GM19035 (cell line): Measurements from ENCODE around the gene UBE3A.

Source experiments
- ATAC-seq: cut with Tn5 transposase; IDR thresholded peaks from one replicate; pipeline ENCODE4 v1.9.1; 2021; ENCODE audit not compliant: unreplicated experiment

UBE3A gene

DNA sequence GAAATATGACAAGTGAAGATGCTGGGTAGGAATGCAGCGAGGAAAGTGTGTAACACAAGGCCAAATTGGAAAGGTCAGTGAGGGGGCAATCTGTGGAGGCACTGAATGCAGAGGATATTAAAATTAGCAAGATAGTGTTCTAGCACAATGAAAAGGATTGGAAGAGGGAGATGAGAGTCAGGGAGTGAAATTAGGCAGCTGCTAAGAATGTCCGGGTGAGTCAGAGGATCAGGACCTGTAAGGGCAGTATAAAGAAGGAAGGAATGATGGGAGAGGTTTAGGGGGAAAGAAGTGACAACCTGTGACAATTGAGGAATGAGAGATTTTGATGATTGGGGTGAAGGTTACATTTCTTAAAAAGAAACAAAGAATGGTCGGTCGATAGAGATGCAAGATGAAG is 103.5 kb downstream of the UBE3A start:
- no peak for ATAC-seq

DNA sequence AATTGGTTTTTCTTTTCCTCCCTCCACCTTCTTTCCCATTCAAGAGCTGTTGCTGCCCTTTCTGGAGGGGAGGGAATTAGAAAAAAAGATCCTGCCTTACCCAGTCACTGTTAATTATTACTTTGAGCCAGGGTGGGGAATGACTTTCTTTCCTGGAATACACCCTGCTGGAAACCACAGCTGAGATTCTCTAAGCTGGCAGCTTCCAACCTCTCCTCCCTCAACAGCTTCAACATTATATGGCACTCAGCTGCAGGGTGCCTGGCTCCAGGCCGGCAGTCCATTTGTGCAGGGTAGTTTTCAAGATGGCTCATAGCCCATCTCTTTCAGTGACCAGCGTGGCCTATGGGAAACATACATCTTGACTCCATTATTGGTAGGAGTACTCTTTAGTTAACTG is 105.8 kb downstream of the UBE3A start:
- ATAC-seq: no peak

DNA sequence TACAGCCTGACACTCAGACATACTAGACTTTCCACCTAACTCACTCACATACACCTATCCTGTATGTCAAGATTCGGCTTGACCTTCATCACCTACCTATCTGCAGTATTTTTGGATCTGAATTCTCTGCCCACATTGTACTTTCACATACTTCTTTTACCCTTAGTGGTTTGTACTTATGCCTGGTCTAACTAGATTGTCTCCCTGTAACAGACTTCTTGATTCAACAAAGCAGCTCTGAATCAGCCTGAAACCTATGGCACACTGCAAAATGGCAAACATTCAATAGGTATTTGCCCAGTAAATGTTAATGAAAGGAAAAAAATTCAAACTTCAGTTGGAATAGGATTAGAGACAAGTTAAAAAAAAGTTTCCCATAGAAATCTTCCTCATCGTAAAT is 106.5 kb downstream of the UBE3A start:
- no peak for ATAC-seq

DNA sequence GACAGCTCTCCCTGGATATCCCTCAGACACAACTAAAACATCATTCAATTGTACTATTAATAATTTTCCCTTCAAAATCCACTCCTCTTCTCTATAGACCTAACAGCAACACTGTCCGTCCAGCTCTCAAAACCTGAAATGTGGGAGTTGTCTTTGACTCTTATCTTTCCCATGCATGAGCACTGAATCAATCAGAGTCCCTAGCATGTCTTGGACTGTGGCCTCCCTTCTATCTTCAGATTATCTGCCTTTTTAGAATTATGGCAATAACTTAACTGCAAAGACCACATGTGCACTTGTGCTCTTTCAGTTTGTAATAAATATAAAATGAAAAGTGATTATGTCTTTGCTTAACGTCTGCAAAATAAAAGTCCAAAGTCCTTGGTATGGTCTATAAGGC is 107.0 kb downstream of the UBE3A start:
- ATAC-seq: no peak

DNA sequence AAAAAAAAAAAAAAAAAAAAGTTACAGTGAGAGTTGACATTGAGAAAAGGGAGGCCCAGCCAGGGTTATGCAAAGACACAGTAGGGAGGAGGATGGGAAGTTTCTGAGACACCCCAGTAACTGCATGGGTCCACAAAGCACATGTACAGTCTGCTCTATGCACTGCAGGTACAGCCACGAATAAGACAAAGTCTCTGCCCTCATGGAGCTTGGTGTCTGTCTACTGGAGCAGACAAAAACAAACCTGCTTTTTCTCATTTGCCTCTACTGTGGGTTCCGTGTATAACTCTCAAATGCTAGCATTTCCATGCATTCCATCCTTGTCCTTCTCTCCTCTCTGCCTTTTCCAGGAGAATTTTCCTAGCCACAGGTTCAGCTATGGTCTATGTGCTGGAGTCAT is 107.4 kb downstream of the UBE3A start:
- no peak for ATAC-seq

DNA sequence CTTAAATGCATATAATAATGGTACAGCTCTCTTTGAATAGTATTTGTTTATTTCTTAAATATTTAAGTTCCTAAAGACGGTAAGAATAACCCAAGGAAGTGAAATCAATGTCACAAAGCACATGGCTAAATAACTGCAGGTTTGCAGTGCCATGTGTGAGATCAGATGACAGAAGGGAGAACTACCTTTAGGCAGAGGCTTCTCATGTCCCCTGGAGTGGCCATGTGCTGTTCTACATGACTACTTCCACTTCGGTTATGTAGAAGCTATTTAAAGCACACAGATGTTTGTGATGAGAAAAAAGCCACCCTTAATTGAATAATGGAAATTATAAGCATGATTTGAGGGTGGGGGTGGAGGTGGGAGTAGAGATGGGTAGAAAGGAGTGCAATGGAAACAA is 109.1 kb downstream of the UBE3A start:
- ATAC-seq: no peak

DNA sequence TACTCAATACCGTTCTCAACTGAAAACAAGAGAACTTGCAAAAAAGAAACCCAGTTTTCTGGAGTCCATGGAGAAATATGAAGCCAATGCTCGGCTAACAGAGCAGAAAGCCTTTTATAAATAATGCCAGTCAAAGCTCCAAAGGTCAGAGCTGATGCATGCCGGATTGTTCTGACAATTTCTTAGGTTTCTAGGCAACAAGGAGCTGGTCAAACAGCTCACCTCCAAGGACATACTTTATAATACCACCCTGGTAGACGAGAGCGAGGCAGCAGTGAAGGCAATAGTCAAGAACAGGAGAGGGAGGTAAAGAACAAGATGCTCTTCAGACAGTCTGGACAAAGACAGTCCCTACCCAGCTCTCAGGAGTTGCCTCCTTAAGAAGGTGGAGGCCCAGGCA is 111.1 kb downstream of the UBE3A start:
- no peak for ATAC-seq

DNA sequence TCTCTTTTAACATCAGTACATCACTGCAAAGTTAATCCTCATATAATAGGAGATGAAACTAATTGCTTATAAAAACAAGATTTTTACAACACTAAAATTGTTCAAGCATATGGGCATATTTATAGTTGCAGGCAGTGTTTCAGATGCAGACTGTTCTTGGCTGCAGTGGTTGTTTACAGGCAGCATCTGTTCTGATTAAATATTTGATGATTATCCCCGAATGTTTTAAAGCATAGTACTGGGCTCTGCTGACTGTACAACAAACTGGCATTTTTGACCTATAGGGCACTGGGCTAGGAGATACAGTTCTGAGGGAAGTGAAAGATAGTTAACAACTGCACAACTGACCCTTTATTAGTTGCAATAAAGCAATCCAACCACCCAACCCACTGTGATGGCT is 113.6 kb downstream of the UBE3A start:
- no peak for ATAC-seq

DNA sequence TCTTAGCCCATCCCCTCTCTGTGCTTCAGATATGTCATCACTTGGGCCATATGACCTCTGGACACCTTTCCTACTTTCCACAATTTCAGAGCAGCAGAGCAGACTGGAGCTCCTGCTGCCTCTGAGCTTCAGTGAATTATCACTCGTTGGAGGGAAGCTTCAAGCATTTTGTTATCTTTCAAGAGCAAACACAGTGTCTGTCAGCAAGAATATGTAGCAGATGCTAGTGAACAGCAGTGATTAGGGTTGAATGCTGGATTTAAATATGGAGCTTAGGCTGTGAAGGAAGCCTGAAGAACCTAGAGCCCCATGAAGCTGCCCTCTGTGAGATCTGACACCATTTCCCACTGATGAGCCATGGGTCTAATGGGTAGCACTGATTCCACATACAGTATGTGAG is 115.4 kb downstream of the UBE3A start:
- no peak for ATAC-seq

DNA sequence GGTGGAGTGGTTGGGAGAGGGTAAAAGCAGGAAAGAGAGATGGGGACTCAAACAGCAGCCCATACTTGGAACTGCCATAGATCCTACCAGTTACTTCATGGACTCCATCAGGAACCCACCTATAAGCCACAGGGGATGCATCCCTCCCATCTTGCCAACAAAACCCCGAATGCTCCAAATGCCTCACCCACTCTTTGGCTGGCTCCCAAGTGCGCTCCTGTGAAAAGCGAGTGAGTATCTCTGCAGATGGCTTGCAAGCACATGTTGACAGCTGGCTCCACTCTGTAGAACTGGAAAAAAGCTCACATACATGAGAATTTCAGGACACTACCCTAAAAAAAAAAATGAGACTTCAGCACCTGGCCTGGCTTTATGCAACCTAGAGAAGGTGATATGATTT is 151.0 kb downstream of the UBE3A start:
- no peak for ATAC-seq
